HCT116 (cell line): ENCODE data around the gene LDLRAD4. TPM values are rescaled to one million over a fixed set of nuclear protein-coding genes. Genes with fewer than 3 reads are reported as not detected.

Source experiments
- ATAC-seq: fragments of 200-7000 bp; cut with Tn5 transposase; 2 replicates; pipeline ENCODE4 v1.9.1; 2020; ENCODE audit warnings: mild to moderate bottlenecking, moderate library complexity
- BruUV-seq: library from RNA; stranded (reverse); fragments of 400-500 nt; replicated peaks from 2 replicates; lab custom pipeline; 2021; lab: Mats Ljungman, UMichigan
- CTCF ChIA-PET: fragments of 300-600 bp; sonication (Branson Sonifier 250); formaldehyde crosslinking; loops from one replicate; lab custom pipeline; 2021; ENCODE audit warnings: antibody characterized with exemption; lab: Charles Lee
- POLR2A ChIA-PET: fragments of 300-600, 350-600 bp; sonication (Branson Sonifier 250); formaldehyde crosslinking; loops from one replicate; lab custom pipeline; 2021; ENCODE audit warnings: antibody characterized with exemption; lab: Charles Lee
- RAD21 ChIA-PET, 2 experiments: fragments of 300-600 bp; sonication (Branson Sonifier 250); formaldehyde crosslinking; loops; one replicate each; lab custom pipeline; 2023; ENCODE audit warnings: low total read pairs in 2 of 2; ENCODE audit not compliant: uncharacterized antibody in 2 of 2, unreplicated experiment in 2 of 2, low non-redundant PET in 1 of 2; lab: Charles Lee
- DNase-seq: peaks from one replicate; pipeline ENCODE4 v3.0.0-alpha.2; 2010; ENCODE audit warnings: low read depth, low spot score
- H2AFZ ChIP-seq: fragments of 200-600 bp; shearing (Covaris generic), sonication (generic); 2 replicates; pipeline ENCODE4 v1.6.1; 2017; ENCODE audit warnings: low read depth, mixed run types, mixed read lengths, antibody characterized with exemption, low read length; ENCODE audit not compliant: poor library complexity, severe bottlenecking
- H3K27ac ChIP-seq: 2 replicates; pipeline ENCODE4 v1.5.1; 2012; ENCODE audit warnings: low read depth, low read length
- H3K27me3 ChIP-seq: fragments of 200-600 bp; sonication (generic); 2 replicates; pipeline ENCODE4 v1.6.1; 2016; ENCODE audit warnings: mixed run types, low read length, mixed read lengths; ENCODE audit not compliant: insufficient read depth
- H3K36me3 ChIP-seq, 2 experiments: fragments of 200-500 bp in 1 of 2; fragments of 200-600 bp in 1 of 2; sonication (Bioruptor generic) in 1 of 2; sonication (generic) in 1 of 2; 2 replicates each; pipeline versions ENCODE4 v1.5.1 to v1.6.1; 2014 to 2016; ENCODE audit warnings: low read length in 2 of 2, inconsistent platforms in 1 of 2, mixed read lengths in 1 of 2, mixed run types in 1 of 2; ENCODE audit not compliant: insufficient read depth in 2 of 2, control insufficient read depth in 1 of 2
- H3K4me1 ChIP-seq, 2 experiments: fragments of 200-600 bp in 1 of 2; sonication (generic) in 1 of 2; 2 replicates each; pipeline versions ENCODE4 v1.5.1 to v1.6.1; 2012 to 2017; ENCODE audit warnings: low read length in 2 of 2, inconsistent platforms in 1 of 2, mild to moderate bottlenecking in 1 of 2, mixed read lengths in 1 of 2, mixed run types in 1 of 2, moderate library complexity in 1 of 2; ENCODE audit not compliant: insufficient read depth in 2 of 2, control insufficient read depth in 1 of 2
- H3K4me2 ChIP-seq: fragments of 200-600 bp; sonication (generic); 2 replicates; pipeline ENCODE4 v1.6.1; 2017; ENCODE audit warnings: mixed run types, low read length, mixed read lengths
- H3K4me3 ChIP-seq, 2 experiments: fragments of 200-600 bp in 1 of 2; sonication (generic) in 1 of 2; replicated peaks in 1 of 2; 2 replicates each; pipeline ENCODE4 v1.5.1; 2011 to 2016; ENCODE audit warnings: low read length in 2 of 2, control low read depth in 1 of 2, low read depth in 1 of 2, mild to moderate bottlenecking in 1 of 2, mixed read lengths in 1 of 2, mixed run types in 1 of 2
- H3K79me2 ChIP-seq: fragments of 200-600 bp; sonication (generic); 2 replicates; pipeline ENCODE4 v1.6.1; 2017; ENCODE audit warnings: mild to moderate bottlenecking, mixed run types, low read length, moderate library complexity, mixed read lengths; ENCODE audit not compliant: insufficient read depth
- H3K9ac ChIP-seq: fragments of 200-600 bp; sonication (generic); 2 replicates; pipeline ENCODE4 v1.6.1; 2016; ENCODE audit warnings: low read length, mixed read lengths
- H3K9me2 ChIP-seq: fragments of 200-600 bp; sonication (generic), shearing (Covaris generic); 2 replicates; pipeline ENCODE4 v1.6.1; 2017; ENCODE audit warnings: mixed run types, mild to moderate bottlenecking, moderate library complexity; ENCODE audit not compliant: insufficient read depth
- H3K9me3 ChIP-seq, 2 experiments: fragments of 200-500 bp in 1 of 2; fragments of 200-600 bp in 1 of 2; sonication (Bioruptor generic) in 1 of 2; sonication (generic) in 1 of 2; 2 replicates each; pipeline ENCODE4 v1.6.1; 2014 to 2017; ENCODE audit warnings: low read length in 2 of 2, mixed read lengths in 2 of 2, inconsistent platforms in 1 of 2, low read depth in 1 of 2, mild to moderate bottlenecking in 1 of 2, mixed run types in 1 of 2, moderate library complexity in 1 of 2; ENCODE audit not compliant: control insufficient read depth in 1 of 2, insufficient read depth in 1 of 2
- H4K20me1 ChIP-seq: fragments of 200-600 bp; sonication (generic), shearing (Covaris generic); 2 replicates; pipeline ENCODE4 v1.6.1; 2017; ENCODE audit warnings: mixed run types, mild to moderate bottlenecking, moderate library complexity; ENCODE audit not compliant: insufficient read depth
- CBX3 ChIP-seq: IDR thresholded peaks from 2 replicates; pipeline ENCODE4 v1.6.1; 2012; ENCODE audit warnings: low read depth
- EZH2 ChIP-seq: fragments of 200-600 bp; sonication (generic); IDR thresholded peaks from 2 replicates; pipeline ENCODE4 v1.6.1; 2017; ENCODE audit warnings: antibody characterized with exemption, mixed run types
- EZH2phosphoT487 ChIP-seq: fragments of 200-600 bp; IDR thresholded peaks from 2 replicates; pipeline ENCODE4 v1.6.1; 2018; ENCODE audit warnings: antibody characterized with exemption, borderline replicate concordance
- FOSL1 ChIP-seq: IDR thresholded peaks from 2 replicates; pipeline ENCODE4 v1.6.1; 2012; ENCODE audit warnings: low read depth
- JUND ChIP-seq: IDR thresholded peaks from 2 replicates; pipeline ENCODE4 v1.6.1; 2012
- MAX ChIP-seq: IDR thresholded peaks from 2 replicates; pipeline ENCODE4 v1.6.1; 2012
- POLR2AphosphoS5 ChIP-seq: IDR thresholded peaks from 2 replicates; pipeline ENCODE4 v1.6.1; 2011; ENCODE audit warnings: mild to moderate bottlenecking, low read depth, low read length, moderate library complexity
- RAD21 ChIP-seq: IDR thresholded peaks from 2 replicates; pipeline ENCODE4 v1.6.1; 2012; ENCODE audit warnings: low read depth, mild to moderate bottlenecking
- SIN3A ChIP-seq: IDR thresholded peaks from 2 replicates; pipeline ENCODE4 v1.6.1; 2012; ENCODE audit warnings: low read depth
- SP1 ChIP-seq: IDR thresholded peaks from 2 replicates; pipeline ENCODE4 v1.6.1; 2012; ENCODE audit warnings: low read depth
- SRF ChIP-seq: IDR thresholded peaks from 2 replicates; pipeline ENCODE4 v1.6.1; 2012; ENCODE audit warnings: low read depth
- TCF7L2 ChIP-seq: IDR thresholded peaks from 2 replicates; pipeline ENCODE4 v1.7.0; 2011; ENCODE audit warnings: borderline replicate concordance, inconsistent platforms; ENCODE audit not compliant: insufficient read depth, insufficient read length; ENCODE audit errors: extremely low read depth
- YY1 ChIP-seq: IDR thresholded peaks from 2 replicates; pipeline ENCODE4 v1.6.1; 2011; ENCODE audit warnings: low read length, low read depth, moderate library complexity, mild to moderate bottlenecking; ENCODE audit not compliant: insufficient replicate concordance; ENCODE audit errors: extremely low read depth
- ZNF274 ChIP-seq: fragments of 200-500 bp; sonication (Bioruptor generic); IDR thresholded peaks from 2 replicates; pipeline ENCODE4 v1.6.1; 2014; ENCODE audit warnings: mild to moderate bottlenecking, low read depth, low read length, inconsistent platforms
- intact Hi-C: fragments of 100-400 bp; cut with micrococcal nuclease; formaldehyde crosslinking; loops from 2 replicates; pipeline ENCODE4 v1.10.0; 2022
- total RNA-seq: library from RNA; stranded (reverse); gene quantifications from one replicate; pipeline ENCODE4 v1.2.1, GENCODE V29; 2021; ENCODE audit not compliant: unreplicated experiment
- TF ChIP-seq, protein P1 (sequence below): IDR thresholded peaks from 2 replicates; pipeline ENCODE4 v1.6.1; 2012
- TF ChIP-seq, protein P2 (sequence below), 3 experiments: fragments of 200-600 bp in 1 of 3; sonication (generic) in 1 of 3; IDR thresholded peaks in 2 of 3; conservative IDR thresholded peaks in 1 of 3; 2 replicates each; pipeline ENCODE4 v1.5.1; 2012 to 2017; ENCODE audit warnings: low read depth in 2 of 3, low read length in 2 of 3, antibody characterized with exemption in 1 of 3, borderline replicate concordance in 1 of 3, control low read depth in 1 of 3, mild to moderate bottlenecking in 1 of 3, mixed read lengths in 1 of 3, mixed run types in 1 of 3, moderate library complexity in 1 of 3; ENCODE audit not compliant: insufficient read depth in 1 of 3

Gene LDLRAD4
- total RNA-seq, 1 experiment from 2014 or later: 1.2 TPM

DNA sequence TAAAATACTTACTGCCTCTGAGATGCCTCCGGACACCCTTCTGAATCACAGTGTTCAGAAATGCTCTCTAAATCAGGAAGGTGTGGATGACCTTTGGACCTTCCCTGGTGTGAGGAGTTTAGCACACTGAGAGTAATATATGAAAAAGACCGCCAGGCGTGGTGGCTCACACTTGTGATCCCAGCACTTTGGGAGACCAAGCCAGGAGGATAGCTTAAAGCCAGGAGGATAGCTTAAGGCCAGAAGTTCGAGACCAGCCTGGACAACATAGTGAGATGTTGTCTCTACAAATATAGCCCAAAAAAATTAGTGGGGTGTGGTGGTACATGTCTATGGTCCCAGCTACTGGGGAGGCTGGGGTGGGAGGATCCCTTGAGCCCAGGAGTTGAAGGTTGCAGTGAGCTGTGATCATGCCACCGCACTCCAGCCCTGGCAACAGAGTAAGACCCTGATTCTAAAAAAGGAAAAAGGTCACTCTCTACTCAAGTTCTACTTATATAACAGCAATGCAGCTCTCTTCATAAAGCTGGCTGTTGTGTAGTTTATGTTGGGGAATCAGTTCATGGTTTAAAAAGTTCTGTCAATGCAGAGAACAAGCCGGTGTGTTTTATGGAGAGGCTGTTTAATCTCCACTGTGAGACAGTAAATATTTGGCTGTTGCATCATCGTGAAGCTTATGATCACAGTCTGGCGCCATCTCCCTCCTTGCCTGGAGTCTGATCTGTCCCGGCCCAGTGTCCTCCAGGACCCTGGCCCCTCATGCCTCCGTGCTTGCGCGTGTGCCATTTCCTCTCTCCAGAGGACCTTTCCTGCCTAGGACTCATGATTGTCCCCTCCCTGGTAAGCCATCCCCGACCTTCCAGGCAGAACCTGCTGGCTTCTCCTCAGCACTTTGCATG lies 323.3 kb downstream of the LDLRAD4 start:
- no peak for DNase-seq
- Histone ChIP-seq H3K9ac (no peak overlapping the region), H3K4me2 (no peak overlapping the region)
- intact Hi-C loops: no loop called here
- CTCF ChIA-PET: no interaction called here
- BruUV-seq: no TSS peak
- no peak for ATAC-seq
- TF ChIP-seq RAD21 (no peak), ZNF274 (no peak), MAX (no peak), CBX3 (no peak)
- TF ChIP-seq, all 23 proteins: peak for 0
- Histone ChIP-seq H3K36me3 (no peaks in the 10 kb centered on the region), H3K9me2 (no peaks in the 10 kb centered on the region), H3K27me3 (peaks cover 5% of the 10 kb centered on the region; the same call in 1 of the 2 replicates), H3K4me3 (no peak overlapping the region), H3K79me2 (no peaks in the 10 kb centered on the region), H3K9me3 (no peaks in the 10 kb centered on the region), H3K4me1 (no peaks in the 10 kb centered on the region), H4K20me1 (no peaks in the 10 kb centered on the region), H3K27ac (no peak overlapping the region), H2AFZ (no peak overlapping the region)
- RAD21 ChIA-PET: no interaction called here
- POLR2A ChIA-PET: no interaction called here

GRCh38 chr18:13542520-13542847 lies 323.9 kb downstream of the LDLRAD4 start:
- no peak overlapping the region for H3K4me3 ChIP-seq
- no TSS peak for BruUV-seq
- ATAC-seq: no peak
- H3K9me3 ChIP-seq: no peaks in the 10 kb centered on the region
- no peaks in the 10 kb centered on the region for H3K79me2 ChIP-seq
- no peaks in the 10 kb centered on the region for H3K36me3 ChIP-seq
- no peak overlapping the region for H3K4me2 ChIP-seq
- no peak overlapping the region for H3K27ac ChIP-seq
- no peaks in the 10 kb centered on the region for H3K9me2 ChIP-seq
- no peak overlapping the region for H2AFZ ChIP-seq
- DNase-seq: no peak
- ChIA-PET POLR2A (no interaction called here), CTCF (no interaction called here), RAD21 (no interaction called here)
- peaks cover 5% of the 10 kb centered on the region; the same call in 1 of the 2 replicates for H3K27me3 ChIP-seq
- intact Hi-C loops: no loop called here
- H4K20me1 ChIP-seq: no peaks in the 10 kb centered on the region
- H3K4me1 ChIP-seq: no peaks in the 10 kb centered on the region
- no peak overlapping the region for H3K9ac ChIP-seq
- TF ChIP-seq JUND (no peak), EZH2phosphoT487 (no peak), SRF (no peak), ZNF274 (no peak), FOSL1 (no peak), EZH2 (no peak), YY1 (no peak), POLR2AphosphoS5 (no peak), RAD21 (no peak), SP1 (no peak), SIN3A (no peak), TCF7L2 (no peak)
- TF ChIP-seq, protein P1, sequence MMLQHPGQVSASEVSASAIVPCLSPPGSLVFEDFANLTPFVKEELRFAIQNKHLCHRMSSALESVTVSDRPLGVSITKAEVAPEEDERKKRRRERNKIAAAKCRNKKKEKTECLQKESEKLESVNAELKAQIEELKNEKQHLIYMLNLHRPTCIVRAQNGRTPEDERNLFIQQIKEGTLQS: no peak
- TF ChIP-seq, protein P2, sequence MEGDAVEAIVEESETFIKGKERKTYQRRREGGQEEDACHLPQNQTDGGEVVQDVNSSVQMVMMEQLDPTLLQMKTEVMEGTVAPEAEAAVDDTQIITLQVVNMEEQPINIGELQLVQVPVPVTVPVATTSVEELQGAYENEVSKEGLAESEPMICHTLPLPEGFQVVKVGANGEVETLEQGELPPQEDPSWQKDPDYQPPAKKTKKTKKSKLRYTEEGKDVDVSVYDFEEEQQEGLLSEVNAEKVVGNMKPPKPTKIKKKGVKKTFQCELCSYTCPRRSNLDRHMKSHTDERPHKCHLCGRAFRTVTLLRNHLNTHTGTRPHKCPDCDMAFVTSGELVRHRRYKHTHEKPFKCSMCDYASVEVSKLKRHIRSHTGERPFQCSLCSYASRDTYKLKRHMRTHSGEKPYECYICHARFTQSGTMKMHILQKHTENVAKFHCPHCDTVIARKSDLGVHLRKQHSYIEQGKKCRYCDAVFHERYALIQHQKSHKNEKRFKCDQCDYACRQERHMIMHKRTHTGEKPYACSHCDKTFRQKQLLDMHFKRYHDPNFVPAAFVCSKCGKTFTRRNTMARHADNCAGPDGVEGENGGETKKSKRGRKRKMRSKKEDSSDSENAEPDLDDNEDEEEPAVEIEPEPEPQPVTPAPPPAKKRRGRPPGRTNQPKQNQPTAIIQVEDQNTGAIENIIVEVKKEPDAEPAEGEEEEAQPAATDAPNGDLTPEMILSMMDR (IDR thresholded peaks at IDR 0.05 in 2 of 3, conservative IDR thresholded peaks at IDR 0.05 in 1 of 3; ENCODE audit: borderline replicate concordance in 1 of 3, insufficient read depth in 1 of 3, low read depth in 2 of 3, low read length in 2 of 3): no peak
